GM15510 (cell line): ENCODE measurements around the gene LMTK2.

ENCODE experiments used
- POLR2A ChIP-seq: IDR thresholded peaks from 3 replicates; pipeline ENCODE4 v1.6.1; 2011; ENCODE audit warnings: borderline replicate concordance; ENCODE audit not compliant: insufficient read length; ENCODE audit errors: extremely low read depth

LMTK2 gene

GRCh38 chr7:98194672-98195457, 88.2 kb downstream of the LMTK2 start:
- no peak for TF ChIP-seq POLR2A

GRCh38 chr7:98196706-98197605, 90.3 kb downstream of the LMTK2 start:
- TF ChIP-seq POLR2A, result no peak

- TF ChIP-seq POLR2A, result no peak
These were observed 92.5 kb downstream of the LMTK2 start for GRCh38 chr7:98199131-98199530.

- TF ChIP-seq POLR2A, result no peak
These were observed 93.7 kb downstream of the LMTK2 start for GRCh38 chr7:98200364-98200763.

- TF ChIP-seq POLR2A, result no peak
These were observed 95.9 kb downstream of the LMTK2 start for GRCh38 chr7:98202367-98203195.

GRCh38 chr7:98203261-98203963, 96.8 kb downstream of the LMTK2 start:
- TF ChIP-seq POLR2A, result no peak

- TF ChIP-seq POLR2A, result no peak
These were observed 97.4 kb downstream of the LMTK2 start for GRCh38 chr7:98203964-98204605.

- no peak for TF ChIP-seq POLR2A
These were observed 98.0 kb downstream of the LMTK2 start for GRCh38 chr7:98204670-98205069.

GRCh38 chr7:98205162-98205845, 98.6 kb downstream of the LMTK2 start:
- no peak for TF ChIP-seq POLR2A

GRCh38 chr7:98206451-98207330, 100.0 kb downstream of the LMTK2 start:
- no peak for TF ChIP-seq POLR2A

GRCh38 chr7:98209166-98209920, 102.7 kb downstream of the LMTK2 start:
- TF ChIP-seq POLR2A, result no peak
